GM18499 (cell line): Measurements from ENCODE around the gene STAP1.
"Not testable (repeated sequence)": the region's sequence is repeated elsewhere in the genome, so short reads cannot be mapped to it uniquely, and the experiment has no call there.

Experiments used
- ATAC-seq: cut with Tn5 transposase; IDR thresholded peaks from one replicate; pipeline ENCODE4 v1.9.1; 2021; ENCODE audit warnings: moderate number of reproducible peaks; ENCODE audit not compliant: insufficient read depth, unreplicated experiment

The STAP1 gene

GRCh38 chr4:67558493-67558892, at the start of gene STAP1:
Gene STAP1 (plus strand): TSS chr4:67558727. CDS start chr4:67558810, 83 bp downstream.
- ATAC-seq, result no peak

GRCh38 chr4:67512501-67512900, 46.0 kb upstream of the STAP1 start:
- no peak for ATAC-seq

GRCh38 chr4:67520141-67520540, 38.4 kb upstream of the STAP1 start:
- no peak for ATAC-seq

GRCh38 chr4:67521506-67521905, 37.0 kb upstream of the STAP1 start:
- ATAC-seq, result no peak

- no peak for ATAC-seq
These were observed 36.3 kb upstream of the STAP1 start for GRCh38 chr4:67522230-67522629.

- ATAC-seq, result no peak
These were observed 35.5 kb upstream of the STAP1 start for GRCh38 chr4:67522851-67523671.

- not testable (repeated sequence) for ATAC-seq
These were observed 34.4 kb upstream of the STAP1 start for GRCh38 chr4:67524140-67524539.

GRCh38 chr4:67531379-67531962, 27.1 kb upstream of the STAP1 start:
- ATAC-seq, result no peak

- not testable (repeated sequence) for ATAC-seq
These were observed 26.1 kb upstream of the STAP1 start for GRCh38 chr4:67532397-67532796.

- no peak for ATAC-seq
These were observed 25.4 kb upstream of the STAP1 start for GRCh38 chr4:67533112-67533511.

GRCh38 chr4:67535280-67535840, 23.2 kb upstream of the STAP1 start:
- ATAC-seq, result no peak

- no peak for ATAC-seq
These were observed 18.7 kb upstream of the STAP1 start for GRCh38 chr4:67539830-67540229.

GRCh38 chr4:67542076-67542475, 16.5 kb upstream of the STAP1 start:
- no peak for ATAC-seq

GRCh38 chr4:67545199-67546003, 13.1 kb upstream of the STAP1 start, which contains the start of gene CENPC:
Gene CENPC (minus strand): TSS chr4:67545503. CDS start chr4:67545355, 148 bp downstream.
- peak; percentile 90 for ATAC-seq

- no peak for ATAC-seq
These were observed 12.5 kb upstream of the STAP1 start for GRCh38 chr4:67546004-67546356.

GRCh38 chr4:67546971-67547370, 11.6 kb upstream of the STAP1 start:
- no peak for ATAC-seq

GRCh38 chr4:67549123-67549522, 9.4 kb upstream of the STAP1 start:
- peak; percentile 32 for ATAC-seq

- ATAC-seq, result peak; percentile 28
These were observed 8.1 kb upstream of the STAP1 start for GRCh38 chr4:67550451-67550850.

GRCh38 chr4:67550857-67551256, 7.7 kb upstream of the STAP1 start:
- ATAC-seq, result peak; percentile 35

GRCh38 chr4:67552146-67552792, 6.3 kb upstream of the STAP1 start:
- not testable (repeated sequence) for ATAC-seq
